ENCODE results near the gene TENM3. TPM values are rescaled to one million over a fixed set of nuclear protein-coding genes. Genes with fewer than 3 reads are reported as not detected.

The TENM3 gene
- polyA plus RNA-seq, 1 of the 3 experiments (the other 2 are of a cell fraction): 10.4 TPM

- ChIA-PET CTCF (interaction anchor here (0.7 to 1.1 kb wide), 2 partner anchors 11 to 37 kb away, joined by 3 read pairs; no protein-coding TSS in a partner anchor), POLR2A (no interaction called here)
- Histone ChIP-seq H2AFZ (ENCODE audit: low read depth) (no peak overlapping the region), H3K27me3 (ENCODE audit: insufficient read depth) (no peaks in the 10 kb centered on the region), H3K4me2 (no peak overlapping the region), H3K4me3 (ENCODE audit: low read depth in 2 of 2, low read length in 1 of 2) (no peak overlapping the region), H4K20me1 (ENCODE audit: insufficient read depth) (no peaks in the 10 kb centered on the region), H3K9me2 (no peaks in the 10 kb centered on the region), H3K9ac (no peak overlapping the region), H3K9me3 (no peaks in the 10 kb centered on the region), H3K4me1 (ENCODE audit: control insufficient read depth in 1 of 2, insufficient read depth in 2 of 2, low read depth in 1 of 2, low read length in 1 of 2) (peaks cover 0 to 3% of the 10 kb centered on the region in 2 experiments; a peak in 1 of 4 replicates), H3K27ac (ENCODE audit: low read depth in 2 of 2, low read length in 1 of 2) (no peak overlapping the region), H3F3A (replicated peaks; ENCODE audit: insufficient read depth) (no peaks in the 10 kb centered on the region), H3K79me2 (ENCODE audit: insufficient read depth) (no peaks in the 10 kb centered on the region), H3K36me3 (replicated peaks in 1 of 2; ENCODE audit: control insufficient read depth in 1 of 2, insufficient read depth in 2 of 2, low read length in 1 of 2) (no peaks in the 10 kb centered on the region)
- TF ChIP-seq CTCF (IDR thresholded peaks at IDR 0.05) (peak; percentile 12; the same call in 1 of the 2 replicates), RCOR1 (IDR thresholded peaks at IDR 0.05; ENCODE audit: low read length) (no peak)
- WGBS (ENCODE audit: low lambda C conversion rate): 93% methylated on average over 3 of the region's 3 CpGs
- DNase-seq: no peak
Measured at GRCh38 chr4:182265881-182266280, 22.7 kb downstream of the TENM3 start.

- POLR2A ChIA-PET: no interaction called here
- no peaks in the 10 kb centered on the region for H3K9me2 ChIP-seq
- H3K36me3 ChIP-seq (replicated peaks in 1 of 2; ENCODE audit: control insufficient read depth in 1 of 2, insufficient read depth in 2 of 2, low read length in 1 of 2): no peaks in the 10 kb centered on the region
- H3K9ac ChIP-seq: no peak overlapping the region
- H3F3A ChIP-seq (replicated peaks; ENCODE audit: insufficient read depth): no peaks in the 10 kb centered on the region
- TF ChIP-seq POLR2AphosphoS5 (IDR thresholded peaks at IDR 0.05; ENCODE audit: low read depth, low read length) (no peak), GATA2 (CRISPR knock-in tag; IDR thresholded peaks at IDR 0.05) (no peak), USF2 (IDR thresholded peaks at IDR 0.05; ENCODE audit: borderline replicate concordance, low read depth, low read length) (no peak), TEAD4 (IDR thresholded peaks at IDR 0.05; ENCODE audit: borderline replicate concordance, insufficient read depth) (no peak), ZBTB33 (IDR thresholded peaks at IDR 0.05; ENCODE audit: borderline replicate concordance, low read depth) (no peak)
- H3K4me1 ChIP-seq (ENCODE audit: control insufficient read depth in 1 of 2, insufficient read depth in 2 of 2, low read depth in 1 of 2, low read length in 1 of 2): no peaks in the 10 kb centered on the region; a peak in 1 of 4 replicates
- no peak overlapping the region for H2AFZ ChIP-seq (ENCODE audit: low read depth)
- H3K4me2 ChIP-seq: no peak overlapping the region
- H3K4me3 ChIP-seq (ENCODE audit: low read depth in 2 of 2, low read length in 1 of 2): no peak overlapping the region
- no peaks in the 10 kb centered on the region for H3K79me2 ChIP-seq (ENCODE audit: insufficient read depth)
- H3K27ac ChIP-seq (ENCODE audit: low read depth in 2 of 2, low read length in 1 of 2): no peak overlapping the region
- H3K9me3 ChIP-seq: no peaks in the 10 kb centered on the region
- H3K27me3 ChIP-seq (ENCODE audit: insufficient read depth): no peaks in the 10 kb centered on the region
- CTCF ChIA-PET: interaction anchor here (1.2 kb wide), 1 partner anchor 8 kb away, joined by 5 read pairs; no protein-coding TSS in a partner anchor
- no peak for DNase-seq
- H4K20me1 ChIP-seq (ENCODE audit: insufficient read depth): no peaks in the 10 kb centered on the region
Measured at GRCh38 chr4:182267048-182267447, 23.8 kb downstream of the TENM3 start.
